Fibroblast of skin of scalp (primary cell): ENCODE results near the gene SLC2A1.

Experiments
- DNase-seq: peaks from one replicate; pipeline ENCODE4 v3.0.0-alpha.2; 2013

SLC2A1 gene

GRCh38 chr1:42889264-42889663 lies 69.4 kb downstream of the SLC2A1 start:
- no peak for DNase-seq

GRCh38 chr1:42888013-42888633 lies 70.5 kb downstream of the SLC2A1 start:
- no peak for DNase-seq

- no peak for DNase-seq
These were observed 71.3 kb downstream of the SLC2A1 start for GRCh38 chr1:42887366-42887765.

- DNase-seq = no peak
These were observed 71.9 kb downstream of the SLC2A1 start for GRCh38 chr1:42886800-42887199.

GRCh38 chr1:42886046-42886739 lies 72.5 kb downstream of the SLC2A1 start:
- DNase-seq = no peak

GRCh38 chr1:42880384-42880783 lies 78.3 kb downstream of the SLC2A1 start:
- no peak for DNase-seq

GRCh38 chr1:42877380-42877779 lies 81.3 kb downstream of the SLC2A1 start:
- DNase-seq = no peak

- no peak for DNase-seq
These were observed 82.7 kb downstream of the SLC2A1 start for GRCh38 chr1:42876009-42876408.
